GM21717 (cell line): ENCODE measurements around the gene WDR18.
A peak's percentile ranks its signal among the peaks of the same experiment; 100 is the strongest.

Experiments used
- ATAC-seq: cut with Tn5 transposase; IDR thresholded peaks from one replicate; pipeline ENCODE4 v1.9.1; 2021; ENCODE audit warnings: mild to moderate bottlenecking, moderate library complexity; ENCODE audit not compliant: unreplicated experiment

WDR18 gene

DNA sequence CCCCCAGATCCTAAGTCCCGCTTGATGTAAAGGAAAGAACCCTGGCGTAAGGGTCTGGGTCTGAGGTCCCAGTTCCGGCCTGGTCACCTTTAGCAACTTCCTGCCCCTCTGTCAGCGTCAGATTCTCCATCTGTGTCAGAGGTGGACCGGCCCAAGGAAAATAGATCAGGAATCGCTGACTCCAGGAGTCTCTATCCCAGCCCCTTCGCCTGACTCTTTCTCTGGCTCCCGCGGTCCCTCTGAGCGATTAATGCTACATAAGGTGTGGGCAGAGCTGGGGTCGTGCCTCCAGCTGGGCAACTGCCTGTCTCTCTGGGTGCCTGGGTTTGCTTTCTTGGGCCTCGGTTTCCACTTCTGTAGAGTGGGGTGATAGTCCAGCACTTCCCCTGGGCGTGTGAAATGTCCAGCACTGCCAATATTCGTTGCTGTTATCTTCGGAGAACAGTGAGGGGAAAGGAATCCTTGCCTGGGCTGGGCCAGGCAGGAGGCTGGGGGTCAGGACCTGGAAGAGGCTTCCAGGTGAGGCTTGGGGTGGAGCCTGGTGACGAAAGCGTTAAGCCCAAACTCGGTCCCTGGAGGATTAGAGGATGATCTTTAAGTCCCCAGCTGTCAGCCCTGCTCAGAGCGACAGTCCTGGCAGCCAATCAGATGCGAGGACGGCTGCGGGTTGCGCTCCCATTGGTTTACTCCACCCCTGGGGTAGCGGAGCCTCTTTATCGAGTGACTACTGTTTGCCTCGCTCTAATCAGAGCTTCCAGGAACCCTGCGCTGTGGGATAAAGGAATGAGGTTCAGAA lies 56.5 kb downstream of the WDR18 start:
- peak; percentile 34 for ATAC-seq

DNA sequence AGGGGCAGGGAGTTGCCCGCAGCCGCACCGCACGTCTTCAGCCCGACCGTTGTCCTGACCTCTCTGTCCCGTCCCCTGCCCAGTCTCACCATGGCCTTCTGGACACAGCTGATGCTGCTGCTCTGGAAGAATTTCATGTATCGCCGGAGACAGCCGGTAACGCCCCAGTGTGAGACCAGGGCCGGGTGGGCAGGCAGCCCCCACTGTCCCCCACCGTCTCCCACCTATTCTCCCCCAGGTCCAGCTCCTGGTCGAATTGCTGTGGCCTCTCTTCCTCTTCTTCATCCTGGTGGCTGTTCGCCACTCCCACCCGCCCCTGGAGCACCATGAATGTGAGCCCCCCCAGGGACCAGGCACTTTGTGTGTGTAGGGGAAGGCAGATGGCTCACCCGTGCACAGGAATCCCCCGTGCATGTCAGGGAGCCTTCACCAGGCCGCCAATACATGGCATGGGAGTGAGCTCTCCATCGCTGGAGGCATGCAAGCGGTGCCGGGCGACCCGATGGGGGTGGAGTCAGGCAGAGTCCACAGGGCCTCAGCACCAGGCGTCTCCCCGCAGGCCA lies 57.2 kb downstream of the WDR18 start:
- ATAC-seq, result no peak

DNA sequence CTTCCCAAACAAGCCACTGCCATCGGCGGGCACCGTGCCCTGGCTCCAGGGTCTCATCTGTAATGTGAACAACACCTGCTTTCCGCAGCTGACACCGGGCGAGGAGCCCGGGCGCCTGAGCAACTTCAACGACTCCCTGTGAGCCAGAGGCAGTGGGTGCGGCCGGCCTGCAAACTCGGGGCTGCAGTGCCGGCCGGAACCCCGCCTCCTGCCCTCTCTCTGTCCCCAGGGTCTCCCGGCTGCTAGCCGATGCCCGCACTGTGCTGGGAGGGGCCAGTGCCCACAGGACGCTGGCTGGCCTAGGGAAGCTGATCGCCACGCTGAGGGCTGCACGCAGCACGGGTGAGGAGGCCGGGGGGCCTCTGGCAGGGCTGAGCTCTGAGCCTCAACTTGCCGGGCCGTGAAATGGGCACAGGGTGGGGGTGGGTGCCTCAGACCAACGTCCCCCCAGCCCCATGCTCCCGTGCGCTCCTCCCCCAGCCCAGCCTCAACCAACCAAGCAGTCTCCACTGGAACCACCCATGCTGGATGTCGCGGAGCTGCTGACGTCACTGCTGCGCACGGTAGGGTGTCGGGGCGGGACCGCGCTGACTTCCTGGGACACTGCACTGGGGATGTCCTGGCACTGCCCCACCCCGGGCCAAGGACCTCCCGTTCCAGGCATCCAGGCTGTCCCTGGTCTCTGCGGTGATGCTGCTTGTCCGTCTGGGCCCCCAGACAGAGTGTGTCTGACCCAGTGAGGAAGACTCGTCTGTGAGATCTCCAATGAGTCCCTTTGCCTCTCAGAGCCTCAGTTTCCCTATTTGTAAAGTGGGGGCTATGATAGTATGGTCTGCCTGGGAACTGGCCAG lies 57.9 kb downstream of the WDR18 start:
- no peak for ATAC-seq

- ATAC-seq, result no peak
Observed at GRCh38 chr19:1042689-1043511, 58.8 kb downstream of the WDR18 start.
